Stimulated activated CD8-positive, alpha-beta memory T cell treated with anti-CD3 and anti-CD28 coated beads, Interleukin-15, amount 100 ng/mL, for 1 hour (primary cell): ENCODE data around the gene EPAS1.

Experiments used
- DNase-seq: peaks from one replicate; pipeline ENCODE4 v3.0.0-alpha.2; 2020; ENCODE audit warnings: low read depth

Gene EPAS1

GRCh38 chr2:46365913-46366667 is 68.9 kb downstream of the EPAS1 start:
- no peak for DNase-seq

DNA sequence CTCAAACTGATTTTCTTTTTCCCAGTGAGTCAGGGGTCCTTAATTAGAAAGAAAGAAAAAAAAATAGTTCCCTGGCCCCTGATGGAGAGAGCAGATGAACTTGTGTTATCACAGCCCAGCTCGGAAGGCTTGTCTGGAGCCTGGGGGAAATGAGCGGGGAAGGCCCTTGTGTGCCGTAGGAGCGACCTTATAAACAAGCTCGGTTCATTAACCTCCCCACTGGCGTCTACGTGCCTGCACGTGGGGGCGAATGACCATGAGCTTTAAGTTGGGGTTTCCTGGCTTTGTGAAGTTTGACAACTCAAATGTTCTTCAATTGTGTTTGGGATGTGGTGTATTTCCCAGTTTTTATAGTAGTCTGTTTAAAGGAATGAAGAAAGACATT is 69.5 kb downstream of the EPAS1 start:
- no peak for DNase-seq

DNA sequence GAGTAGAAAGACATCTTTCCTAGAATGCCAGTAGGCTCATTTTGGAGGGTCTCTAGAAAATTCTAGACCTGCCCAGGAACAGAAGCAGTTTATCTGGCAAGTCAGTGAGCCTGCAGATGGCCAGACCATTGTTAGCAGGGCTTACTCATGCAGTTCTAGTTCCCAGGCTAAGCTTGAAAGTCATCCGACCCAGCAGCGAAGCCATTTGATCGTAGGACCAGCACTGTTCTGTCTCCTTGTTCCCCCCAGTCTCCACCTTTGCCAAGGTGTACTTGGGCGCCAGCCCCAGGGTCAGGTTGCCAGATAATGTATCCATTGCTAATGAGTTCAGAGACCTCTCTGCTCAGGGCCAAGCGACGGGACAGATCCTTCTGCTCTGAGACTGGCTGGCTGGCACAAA is 70.1 kb downstream of the EPAS1 start:
- no peak for DNase-seq

DNA sequence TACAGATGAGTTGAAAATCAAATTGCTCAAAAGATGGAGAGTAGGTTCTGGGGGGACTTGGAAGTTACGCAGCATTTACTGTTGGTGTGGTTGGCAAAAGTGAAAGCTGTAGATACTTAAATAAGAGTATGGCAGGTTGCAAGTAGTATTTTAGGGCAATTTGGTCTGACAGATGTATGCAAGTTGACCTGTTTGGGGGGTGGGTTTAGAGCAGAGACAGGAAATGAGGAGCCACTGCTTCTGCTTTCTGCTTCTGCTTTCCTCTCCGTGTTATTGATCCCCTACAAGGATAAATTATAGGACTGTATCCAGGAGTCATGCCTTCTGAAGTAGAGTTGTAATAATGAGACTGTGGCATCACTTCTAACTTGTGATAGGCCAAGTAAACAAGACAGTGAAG is 71.2 kb downstream of the EPAS1 start:
- no peak for DNase-seq

DNA sequence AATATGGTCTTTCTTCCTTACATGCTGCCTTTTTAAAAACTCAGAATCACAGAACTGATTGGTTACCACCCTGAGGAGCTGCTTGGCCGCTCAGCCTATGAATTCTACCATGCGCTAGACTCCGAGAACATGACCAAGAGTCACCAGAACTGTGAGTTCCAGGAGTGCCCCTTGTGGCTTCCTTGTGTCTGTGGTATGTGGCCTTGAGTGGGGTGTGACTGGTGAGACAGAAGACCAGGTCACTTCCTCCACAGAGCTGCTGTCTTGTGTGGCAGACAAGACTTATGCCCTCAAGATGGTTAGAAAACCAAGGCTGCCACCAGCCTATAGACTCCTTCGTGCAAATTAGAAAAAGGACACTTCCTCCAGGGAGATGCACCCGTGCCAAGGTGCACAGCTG is 72.6 kb downstream of the EPAS1 start:
- no peak for DNase-seq

DNA sequence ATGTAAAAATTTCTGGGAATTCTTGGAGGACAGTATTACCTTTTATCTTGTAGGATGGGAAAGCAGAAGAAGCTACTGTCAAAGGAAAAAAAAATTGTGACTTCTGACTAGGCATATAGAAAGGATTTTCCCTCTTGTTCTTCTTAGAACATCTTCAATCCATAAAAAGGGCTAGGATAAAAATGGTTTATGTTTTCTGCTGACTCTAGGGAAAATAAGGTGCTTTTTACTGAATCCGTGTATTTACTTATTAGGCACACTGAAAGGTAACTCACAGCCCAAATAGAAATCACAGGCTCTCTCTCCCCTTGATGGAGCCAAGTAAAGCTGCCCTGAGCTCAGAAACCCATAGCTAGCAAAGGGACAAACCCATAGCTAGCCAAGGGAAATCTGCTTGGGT is 74.6 kb downstream of the EPAS1 start:
- no peak for DNase-seq

- no peak for DNase-seq
Measured at GRCh38 chr2:46372475-46372874, 75.3 kb downstream of the EPAS1 start.

DNA sequence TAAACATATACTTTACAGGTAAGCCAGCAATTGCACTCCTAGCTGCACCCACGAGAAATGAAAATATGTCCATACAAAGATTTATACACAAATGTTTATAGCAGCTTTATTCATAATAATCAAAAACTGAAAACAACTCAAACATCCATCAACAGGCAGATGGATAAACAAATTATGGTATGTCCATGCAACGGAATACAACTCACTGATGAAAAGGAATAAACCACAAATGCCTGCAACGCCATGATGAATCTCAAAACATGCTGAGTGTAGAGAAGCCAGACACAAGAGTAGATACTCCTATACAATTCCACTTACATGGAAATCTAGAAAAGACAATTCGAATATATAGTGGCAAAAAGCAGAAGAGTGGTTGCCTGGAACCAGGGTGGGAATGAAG is 76.0 kb downstream of the EPAS1 start:
- DNase-seq = no peak

DNA sequence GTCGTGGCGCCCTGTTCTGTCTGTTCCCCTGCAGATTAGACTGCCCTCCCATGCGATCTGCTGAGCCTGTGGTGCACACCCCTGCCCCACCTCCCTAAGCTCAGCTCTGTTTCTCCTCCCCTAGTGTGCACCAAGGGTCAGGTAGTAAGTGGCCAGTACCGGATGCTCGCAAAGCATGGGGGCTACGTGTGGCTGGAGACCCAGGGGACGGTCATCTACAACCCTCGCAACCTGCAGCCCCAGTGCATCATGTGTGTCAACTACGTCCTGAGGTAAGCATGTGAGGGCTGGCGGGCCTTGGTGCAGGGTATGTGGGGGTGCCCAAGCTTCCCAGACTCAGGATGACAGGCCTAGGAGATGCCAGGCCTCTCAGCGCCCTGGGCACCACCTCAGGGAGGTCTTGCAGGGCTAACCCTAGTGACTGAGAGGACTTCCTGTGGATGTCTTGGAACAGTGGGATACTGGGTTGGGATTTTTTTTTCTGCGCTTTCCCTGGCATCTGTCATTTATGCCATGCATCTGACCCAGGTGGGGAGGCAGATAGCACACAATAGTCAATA is 78.4 kb downstream of the EPAS1 start:
- DNase-seq = no peak

DNA sequence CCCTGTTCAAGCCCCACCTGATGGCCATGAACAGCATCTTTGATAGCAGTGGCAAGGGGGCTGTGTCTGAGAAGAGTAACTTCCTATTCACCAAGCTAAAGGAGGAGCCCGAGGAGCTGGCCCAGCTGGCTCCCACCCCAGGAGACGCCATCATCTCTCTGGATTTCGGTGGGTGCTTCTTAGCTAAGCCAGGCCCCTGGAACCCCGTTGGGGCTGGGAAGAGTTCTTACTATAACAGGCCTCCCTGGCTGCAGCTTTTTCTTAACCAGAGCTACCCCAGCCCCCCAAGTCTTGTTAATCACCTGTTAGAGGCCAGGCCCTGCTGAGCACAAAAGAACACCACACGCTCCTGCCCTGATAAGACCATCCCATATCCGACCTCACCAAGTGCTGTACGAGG is 79.4 kb downstream of the EPAS1 start:
- no peak for DNase-seq

- no peak for DNase-seq
Measured at GRCh38 chr2:46377101-46377581, 79.9 kb downstream of the EPAS1 start.

DNA sequence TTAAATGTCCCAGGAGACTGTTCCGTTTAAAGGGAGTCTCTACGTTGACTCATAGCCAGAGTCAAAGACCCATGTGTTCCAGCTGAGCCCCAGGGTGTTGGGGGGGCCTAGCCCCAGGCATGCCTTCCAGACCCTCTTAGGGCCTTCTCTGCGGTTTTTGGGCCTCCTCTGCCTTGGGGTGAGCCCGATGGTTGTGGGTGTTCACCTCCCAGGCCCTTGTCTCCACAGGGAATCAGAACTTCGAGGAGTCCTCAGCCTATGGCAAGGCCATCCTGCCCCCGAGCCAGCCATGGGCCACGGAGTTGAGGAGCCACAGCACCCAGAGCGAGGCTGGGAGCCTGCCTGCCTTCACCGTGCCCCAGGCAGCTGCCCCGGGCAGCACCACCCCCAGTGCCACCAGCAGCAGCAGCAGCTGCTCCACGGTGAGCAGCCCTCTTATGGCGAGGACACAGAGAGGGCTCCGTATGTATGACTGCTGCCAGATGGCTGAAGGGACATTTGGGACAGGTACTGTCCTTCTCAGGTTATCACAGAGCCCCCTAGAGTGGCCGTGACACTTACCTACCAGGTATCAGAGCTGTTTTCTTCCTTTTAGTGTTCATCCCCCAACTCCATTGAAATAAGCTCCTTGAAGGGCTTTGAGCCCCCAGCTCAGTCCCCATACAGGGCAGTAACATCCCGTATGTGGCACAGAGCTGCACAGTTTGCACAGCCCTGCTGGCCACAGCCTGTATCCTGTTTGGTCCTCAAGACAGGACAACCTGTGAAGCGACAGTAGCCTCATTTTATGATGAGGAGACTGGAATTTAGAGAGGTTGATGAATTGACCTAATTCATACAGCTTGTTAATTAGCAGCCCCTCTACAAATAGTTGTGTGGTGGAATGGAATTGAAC is 80.7 kb downstream of the EPAS1 start:
- no peak for DNase-seq

DNA sequence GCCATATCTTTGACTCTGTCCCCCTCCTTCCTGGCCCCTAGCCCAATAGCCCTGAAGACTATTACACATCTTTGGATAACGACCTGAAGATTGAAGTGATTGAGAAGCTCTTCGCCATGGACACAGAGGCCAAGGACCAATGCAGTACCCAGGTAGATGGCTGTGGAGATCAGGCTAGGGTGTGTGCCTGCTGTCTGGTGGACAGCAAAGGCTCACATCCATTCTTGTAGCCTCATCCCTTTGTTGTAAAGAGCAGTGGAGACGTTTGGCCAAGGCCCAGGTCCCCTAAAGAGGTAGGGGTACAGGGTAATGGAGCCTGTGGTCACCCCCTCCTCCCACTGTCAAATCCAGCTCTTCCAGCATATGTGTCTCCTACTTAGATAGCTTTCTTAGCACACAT is 81.4 kb downstream of the EPAS1 start:
- DNase-seq = no peak

GRCh38 chr2:46379213-46380037 is 82.2 kb downstream of the EPAS1 start:
- no peak for DNase-seq

GRCh38 chr2:46380038-46380940 is 83.1 kb downstream of the EPAS1 start:
- no peak for DNase-seq

DNA sequence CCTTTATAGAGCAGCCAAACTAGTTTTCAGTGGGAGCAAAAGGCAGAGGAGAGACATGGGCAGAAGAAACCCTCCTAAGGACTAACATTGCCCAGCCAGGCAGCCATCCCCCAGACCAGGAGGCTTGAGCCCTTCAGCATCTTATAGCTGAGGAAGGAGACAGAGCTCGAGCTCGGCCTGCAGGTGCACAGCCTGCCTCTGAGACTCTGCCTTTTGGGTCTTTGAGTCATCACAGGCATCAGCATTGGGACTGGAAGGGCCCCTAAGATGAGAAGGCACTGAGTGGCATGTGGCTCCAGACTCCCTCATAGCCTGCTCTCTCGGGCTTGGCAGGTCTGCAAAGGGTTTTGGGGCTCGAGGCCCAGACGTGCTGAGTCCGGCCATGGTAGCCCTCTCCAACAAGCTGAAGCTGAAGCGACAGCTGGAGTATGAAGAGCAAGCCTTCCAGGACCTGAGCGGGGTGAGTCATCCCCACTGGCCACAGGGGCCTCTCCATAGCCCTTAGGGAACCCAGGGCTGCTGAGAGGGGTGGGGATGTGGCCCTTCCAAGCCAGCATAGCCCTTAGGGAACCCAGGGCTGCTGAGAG is 84.1 kb downstream of the EPAS1 start:
- DNase-seq = no peak

- no peak for DNase-seq
Measured at GRCh38 chr2:46381871-46382270, 84.7 kb downstream of the EPAS1 start.

DNA sequence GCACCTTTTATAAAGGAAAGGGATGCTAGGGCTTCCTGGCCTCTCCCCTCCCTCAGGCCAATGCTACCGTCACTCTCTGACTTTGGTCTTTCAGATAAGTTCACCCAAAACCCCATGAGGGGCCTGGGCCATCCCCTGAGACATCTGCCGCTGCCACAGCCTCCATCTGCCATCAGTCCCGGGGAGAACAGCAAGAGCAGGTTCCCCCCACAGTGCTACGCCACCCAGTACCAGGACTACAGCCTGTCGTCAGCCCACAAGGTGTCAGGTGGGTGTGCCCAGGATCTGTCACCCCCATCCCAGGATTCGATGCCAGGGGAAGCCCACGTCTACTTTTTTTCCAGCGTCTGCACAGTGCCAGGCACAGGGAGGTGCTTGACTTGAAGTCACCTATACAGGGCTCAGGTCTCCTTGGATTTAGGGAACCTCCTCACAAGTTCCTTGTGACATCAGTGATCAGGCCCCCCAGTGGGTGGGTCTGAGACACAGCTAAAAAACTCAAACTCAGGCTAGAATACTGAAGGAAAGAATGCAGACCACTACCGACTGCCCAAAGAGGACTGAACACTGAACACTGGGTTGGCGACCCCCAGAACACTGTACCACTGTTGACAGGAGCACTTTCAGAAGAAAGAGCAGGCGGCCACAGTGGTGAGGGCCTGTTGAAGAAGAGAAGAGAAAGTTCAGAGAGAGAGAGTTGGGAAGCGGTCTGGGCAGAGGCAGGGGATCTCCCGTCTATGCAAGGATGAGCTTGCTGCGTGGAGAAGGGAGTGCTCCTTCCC is 85.3 kb downstream of the EPAS1 start:
- no peak for DNase-seq

DNA sequence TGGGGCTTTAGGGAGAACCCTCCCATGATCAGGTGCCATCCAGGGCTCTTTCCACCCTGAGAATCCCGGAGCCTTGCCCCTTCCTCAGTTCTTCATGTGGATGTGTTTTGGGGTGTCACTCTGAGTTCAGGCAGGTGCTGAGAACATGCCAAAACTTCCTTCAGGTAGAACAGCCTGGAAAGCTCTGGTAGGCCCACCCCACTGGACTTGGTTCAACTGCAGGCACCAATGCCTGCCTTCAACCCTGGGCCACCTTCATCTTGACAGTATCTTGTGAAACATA is 85.8 kb downstream of the EPAS1 start:
- DNase-seq = no peak
